Activated CD4-positive, alpha-beta T cell treated with anti-CD3 and anti-CD28 coated beads for 1 hour (primary cell): ENCODE data around the gene MLN.

Experiments
- DNase-seq: peaks from one replicate; pipeline ENCODE4 v3.0.0-alpha.2; 2020

MLN gene

DNA sequence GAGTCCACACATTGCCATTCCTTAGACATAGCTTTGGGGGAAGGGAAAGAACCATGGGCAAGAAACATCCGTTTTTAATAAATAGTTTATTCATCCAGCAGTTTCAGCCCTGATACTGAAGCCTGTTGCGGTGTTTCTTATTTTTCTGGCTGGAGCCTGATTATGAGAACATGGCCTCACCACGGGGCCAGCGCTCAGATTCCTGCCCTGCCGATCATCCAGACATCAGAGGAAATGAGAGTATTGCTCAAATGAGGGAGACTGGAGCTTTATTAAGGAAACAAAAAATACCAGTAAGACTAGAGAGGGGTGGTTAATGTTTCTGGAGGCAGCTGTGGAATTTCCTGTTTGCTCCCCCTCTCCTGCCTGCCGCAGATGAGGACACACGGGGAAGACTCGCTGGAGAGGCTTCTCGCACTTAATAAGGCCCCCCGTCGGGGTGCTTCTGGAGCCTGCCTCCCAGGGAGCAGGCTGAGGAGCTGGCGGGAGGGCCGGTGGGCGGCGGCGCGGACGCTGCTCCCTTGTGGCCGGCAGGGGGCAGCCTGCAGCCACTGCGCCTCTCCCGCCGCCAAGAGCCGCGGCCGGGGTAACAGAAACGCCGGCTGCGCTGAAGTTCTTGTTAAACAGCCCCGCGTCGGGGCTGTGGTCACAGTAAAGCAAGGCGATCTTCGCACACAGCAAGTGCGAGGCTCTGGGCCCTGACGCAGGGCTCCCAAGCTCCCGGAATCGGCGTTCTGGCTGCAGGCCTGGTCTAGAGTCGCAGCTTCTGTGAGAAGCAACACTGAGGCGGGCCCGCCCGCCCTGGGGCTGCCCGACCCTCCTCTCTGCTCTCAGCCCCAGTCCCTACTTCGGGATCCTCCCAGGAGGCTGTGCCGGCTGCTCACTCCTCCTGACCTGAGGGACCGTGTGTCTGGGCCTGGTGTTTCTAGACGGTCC is 32.4 kb downstream of the MLN start:
- peak; percentile 55 for DNase-seq

DNA sequence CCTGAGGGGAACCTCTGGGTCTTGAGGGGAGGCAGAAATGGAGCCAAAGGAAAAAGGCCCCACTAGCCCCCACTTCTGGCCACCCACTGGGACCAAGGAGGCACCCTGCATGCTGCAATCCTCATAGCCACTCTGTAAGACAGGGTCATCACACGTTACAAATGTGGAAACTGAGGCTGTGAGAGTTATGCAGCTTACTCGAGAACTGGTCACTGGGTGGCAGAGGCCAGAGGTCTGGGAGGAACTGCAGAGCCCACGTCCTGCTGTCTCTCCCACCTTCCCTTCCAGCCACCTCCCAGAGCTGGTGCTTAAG is 33.0 kb downstream of the MLN start:
- no peak for DNase-seq

DNA sequence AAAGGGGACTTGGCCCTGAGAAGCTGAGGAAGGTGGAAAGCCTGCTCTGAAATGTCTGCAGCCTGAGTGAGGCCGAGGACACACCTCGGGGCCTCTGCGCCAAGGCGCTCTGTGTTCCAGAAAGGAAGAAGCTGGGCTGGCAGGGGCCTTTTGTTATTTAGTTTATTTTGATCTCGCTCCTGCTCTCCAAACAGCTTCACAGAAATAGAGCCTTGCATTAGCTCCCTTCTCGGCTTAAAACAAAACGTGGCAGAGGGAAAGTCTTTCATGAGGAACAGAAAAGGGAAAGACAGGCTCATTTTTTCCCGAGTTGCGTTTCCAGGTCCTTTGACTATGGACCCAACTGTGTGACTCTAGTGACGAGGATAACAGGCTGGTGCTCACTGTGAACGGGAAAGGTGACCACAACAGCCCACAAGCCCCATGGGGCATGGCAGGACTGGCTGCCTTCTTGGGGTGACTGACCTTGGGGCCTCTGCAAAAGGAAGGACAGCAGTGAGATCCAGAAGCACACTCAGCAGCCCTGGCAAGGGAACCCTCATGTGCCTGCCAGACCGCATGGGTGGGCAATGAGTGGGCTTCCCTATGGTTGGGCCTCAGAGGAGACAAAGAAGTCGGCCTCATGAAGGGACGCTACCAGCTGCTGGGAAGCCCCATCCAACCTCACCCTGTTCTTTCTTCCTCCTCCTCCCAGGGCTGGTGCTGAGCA is 33.5 kb downstream of the MLN start:
- DNase-seq = no peak

DNA sequence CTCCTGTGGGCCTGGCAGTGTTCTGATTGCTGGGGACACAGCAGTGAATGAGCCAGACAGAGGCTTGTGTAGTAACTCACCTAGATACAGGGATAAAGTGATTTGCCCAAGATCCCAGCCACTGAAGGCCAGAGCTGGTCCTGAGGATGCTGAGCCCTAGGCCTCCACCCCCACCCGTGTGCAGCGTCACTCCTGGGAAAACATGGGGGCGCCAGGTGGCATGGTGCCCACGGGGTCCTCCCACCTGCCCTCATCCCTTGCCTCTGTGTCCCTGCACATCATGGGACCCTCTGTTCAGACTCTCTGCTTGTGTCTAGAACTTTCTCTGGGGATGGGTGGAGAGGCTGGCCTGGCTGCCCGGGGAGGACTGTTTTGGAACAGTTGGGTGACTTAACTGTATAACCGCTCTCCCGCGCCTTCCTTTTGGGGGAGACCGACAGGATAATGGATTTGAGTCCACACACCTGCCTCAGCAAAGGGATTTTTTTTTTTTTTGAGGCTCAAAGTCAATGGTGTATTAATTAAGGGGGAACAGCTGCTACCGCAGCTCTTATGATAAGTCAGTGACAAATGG is 34.5 kb downstream of the MLN start:
- no peak for DNase-seq

DNA sequence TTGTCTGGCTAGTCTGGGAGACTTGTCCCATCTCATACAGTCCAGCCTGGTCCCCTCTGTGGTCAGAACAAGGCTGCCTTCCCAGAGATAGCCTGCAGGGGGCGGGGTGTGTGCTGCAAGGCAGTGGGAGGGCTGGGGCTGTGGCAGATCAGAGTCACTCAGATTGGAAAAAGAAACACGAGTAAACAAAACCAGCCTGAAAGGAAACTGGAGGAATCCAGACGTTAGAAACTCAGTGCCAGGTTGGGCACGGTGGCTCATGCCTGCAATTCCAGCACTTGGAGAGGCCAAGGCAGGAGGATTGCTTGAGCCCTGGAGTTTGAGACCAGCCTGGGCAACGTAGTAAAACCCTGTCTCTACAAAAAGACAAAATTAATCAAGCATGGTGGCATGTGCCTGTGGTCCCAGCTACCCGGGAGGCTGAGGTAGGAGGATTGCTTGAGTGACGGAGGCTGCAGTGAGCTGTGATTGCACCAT is 35.1 kb downstream of the MLN start:
- peak; percentile 51 for DNase-seq

DNA sequence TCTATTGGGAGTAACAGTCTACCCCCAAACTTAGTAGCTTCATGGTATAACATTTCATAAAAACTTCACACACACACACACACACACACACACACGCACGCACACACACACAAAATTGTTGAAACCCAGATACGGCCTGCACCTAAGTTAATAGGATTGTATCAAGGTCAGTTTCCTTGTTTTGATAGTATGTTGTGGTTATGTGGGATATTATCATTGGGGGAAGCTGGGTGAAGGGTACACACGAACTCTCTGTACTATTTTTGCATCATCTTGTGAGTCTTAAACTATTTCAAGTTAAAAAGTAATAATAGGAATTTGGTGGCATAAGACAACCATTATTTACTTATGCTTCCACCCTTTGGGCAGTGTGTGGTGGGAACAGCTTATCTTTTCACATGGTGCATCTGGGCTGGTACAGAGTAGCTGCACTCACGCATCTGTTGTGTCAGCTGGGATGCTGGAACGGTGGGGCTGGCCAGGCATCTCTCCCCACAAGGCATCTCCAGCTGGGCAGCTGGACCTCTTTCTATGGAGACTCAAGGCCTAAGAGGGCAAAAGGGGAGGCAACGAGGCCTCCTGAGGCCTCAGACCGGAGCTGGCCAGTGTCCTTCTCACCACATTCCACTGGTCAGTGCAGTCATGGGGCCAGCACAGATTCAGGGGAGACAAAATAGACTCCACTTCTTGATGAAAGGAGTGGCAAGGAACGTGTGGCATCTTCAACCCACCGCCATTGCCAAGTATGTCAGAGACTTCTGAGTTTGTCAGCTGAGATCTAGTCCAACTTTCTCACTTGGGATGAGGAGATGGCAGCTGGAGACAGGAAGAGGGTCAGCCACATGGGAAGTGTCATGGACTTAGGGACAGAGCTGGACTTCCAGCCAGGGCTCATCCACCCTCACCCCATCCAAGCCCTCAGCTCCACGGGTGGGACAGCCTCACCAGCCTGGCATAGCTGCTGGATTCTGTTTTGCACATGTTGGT is 36.6 kb downstream of the MLN start:
- DNase-seq = no peak

DNA sequence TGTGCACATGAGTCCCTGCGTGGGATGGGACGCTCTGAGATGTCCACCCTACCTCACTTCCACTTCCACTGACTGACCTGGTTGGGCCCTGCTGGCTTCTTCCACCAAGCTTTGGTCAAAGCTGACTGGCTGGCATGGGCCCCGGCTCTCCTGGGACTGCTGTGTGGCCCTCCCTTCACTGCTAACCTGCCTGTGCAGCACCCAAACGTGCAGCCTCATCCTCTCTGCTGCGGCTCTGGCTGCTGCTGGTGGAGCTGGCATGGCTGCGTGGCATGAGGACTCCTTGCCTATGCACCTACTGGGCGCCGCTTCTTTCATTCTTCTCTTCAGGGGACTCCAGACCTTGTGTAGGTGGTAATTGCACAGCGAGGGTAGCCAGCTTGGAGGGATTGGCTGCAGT is 38.4 kb downstream of the MLN start:
- no peak for DNase-seq

DNA sequence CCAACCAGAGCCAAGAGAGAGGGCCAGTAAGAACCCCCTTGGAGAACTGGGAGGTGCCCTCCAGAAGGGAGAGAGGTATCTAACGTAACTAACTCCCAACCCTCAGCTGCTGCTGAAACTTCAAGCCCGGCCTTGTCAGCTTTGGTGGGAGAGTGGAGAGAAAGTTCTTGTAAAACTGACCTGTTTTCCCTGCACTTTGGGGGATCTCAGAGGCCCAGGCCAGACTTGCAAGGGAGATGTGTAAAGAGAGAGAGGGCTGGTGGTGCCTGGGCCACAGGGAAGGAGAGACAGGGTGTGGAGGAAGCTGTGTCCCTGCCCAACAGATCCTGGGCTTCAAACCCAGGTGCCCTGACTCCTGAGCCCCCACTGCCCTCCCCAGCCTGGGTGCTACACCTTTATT is 39.8 kb downstream of the MLN start:
- no peak for DNase-seq

DNA sequence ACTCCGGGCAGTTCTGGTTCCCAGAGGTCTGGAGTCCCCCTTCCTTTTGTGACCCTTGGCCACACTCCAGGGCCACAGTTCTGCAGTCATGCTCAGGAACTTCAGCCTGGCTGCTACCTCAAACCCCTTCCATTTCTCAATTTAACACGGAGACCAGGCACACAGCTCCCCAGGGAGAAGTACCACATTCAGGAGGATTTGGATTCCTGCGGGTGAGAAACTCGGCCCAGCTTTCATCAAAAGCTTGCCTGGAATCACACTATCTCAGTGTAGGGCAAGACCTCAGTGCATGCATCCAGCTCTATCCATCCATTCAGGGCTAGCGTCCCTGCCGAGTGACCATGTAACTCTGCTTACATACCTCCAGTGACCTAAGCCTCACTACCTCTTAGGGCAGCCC is 40.3 kb downstream of the MLN start:
- no peak for DNase-seq

DNA sequence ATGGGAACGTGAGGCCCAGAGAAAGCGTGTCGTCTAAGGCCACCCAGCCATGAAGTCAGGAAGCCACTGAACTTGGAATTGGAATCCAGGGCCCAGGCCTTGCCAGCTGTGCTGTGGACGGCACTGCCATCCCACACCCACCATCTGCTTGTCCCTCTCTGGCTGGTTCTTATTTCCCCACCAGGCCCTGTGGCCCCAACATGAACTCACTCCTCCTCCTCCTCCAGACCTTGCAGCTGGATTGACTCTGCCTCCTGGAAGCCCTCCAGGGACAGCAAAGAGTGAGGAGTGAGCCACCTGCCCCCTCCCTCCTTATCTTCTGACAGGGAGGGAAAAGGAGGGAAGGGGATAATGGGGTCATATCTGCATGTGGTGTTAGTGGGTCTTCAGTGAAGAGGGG is 41.1 kb downstream of the MLN start:
- no peak for DNase-seq

DNA sequence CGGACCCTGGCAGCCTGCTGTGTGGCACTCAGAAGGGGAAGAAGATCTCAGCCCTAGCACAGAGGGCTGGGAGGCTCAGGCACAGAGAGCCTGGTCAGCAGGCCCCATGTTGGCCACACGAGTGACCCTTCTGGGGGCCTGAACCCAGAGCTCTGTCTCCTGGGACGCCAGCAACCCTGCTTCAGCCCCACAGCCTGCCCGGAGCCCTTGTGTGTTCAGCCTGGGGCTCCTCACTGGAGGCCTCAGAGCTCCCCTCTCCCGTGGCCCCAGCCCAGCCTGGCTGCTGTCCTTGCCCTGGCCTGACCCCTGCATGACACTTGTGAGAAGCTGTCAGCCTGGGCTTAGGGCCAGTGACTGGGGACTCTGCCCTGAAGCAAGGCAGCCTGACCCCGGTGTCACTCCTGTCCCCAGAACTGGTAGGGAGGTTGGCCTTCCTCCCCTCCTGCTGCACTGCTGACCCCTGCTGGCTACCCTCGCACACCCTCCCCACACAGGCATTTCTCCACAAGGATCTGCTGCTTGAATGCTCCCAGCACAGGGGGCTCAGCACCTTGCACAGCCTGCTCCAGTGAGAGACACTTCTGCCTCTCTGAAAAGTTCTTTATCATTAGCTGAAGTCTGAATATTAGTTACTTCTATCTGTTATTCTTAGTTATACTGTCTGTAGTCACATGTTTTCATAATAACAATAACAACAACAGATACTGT is 41.7 kb downstream of the MLN start:
- DNase-seq = no peak

DNA sequence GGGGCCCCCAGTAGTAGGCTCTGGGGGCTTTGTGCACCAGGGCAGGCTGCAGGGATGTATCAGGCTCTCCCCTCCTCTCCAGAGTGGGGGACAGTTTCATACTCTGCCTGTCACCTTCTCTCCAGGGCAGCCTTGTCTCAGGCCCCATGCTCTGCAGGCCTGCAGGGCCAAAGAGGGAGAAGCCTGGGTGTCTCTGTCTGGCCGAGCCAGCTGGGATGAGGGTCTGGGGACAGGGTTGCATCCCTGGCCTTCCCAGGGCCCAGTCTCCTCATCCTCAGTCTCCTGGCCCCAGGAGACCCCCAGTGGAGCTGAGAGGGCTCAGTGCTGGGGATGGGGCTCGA is 42.3 kb downstream of the MLN start:
- DNase-seq = no peak

DNA sequence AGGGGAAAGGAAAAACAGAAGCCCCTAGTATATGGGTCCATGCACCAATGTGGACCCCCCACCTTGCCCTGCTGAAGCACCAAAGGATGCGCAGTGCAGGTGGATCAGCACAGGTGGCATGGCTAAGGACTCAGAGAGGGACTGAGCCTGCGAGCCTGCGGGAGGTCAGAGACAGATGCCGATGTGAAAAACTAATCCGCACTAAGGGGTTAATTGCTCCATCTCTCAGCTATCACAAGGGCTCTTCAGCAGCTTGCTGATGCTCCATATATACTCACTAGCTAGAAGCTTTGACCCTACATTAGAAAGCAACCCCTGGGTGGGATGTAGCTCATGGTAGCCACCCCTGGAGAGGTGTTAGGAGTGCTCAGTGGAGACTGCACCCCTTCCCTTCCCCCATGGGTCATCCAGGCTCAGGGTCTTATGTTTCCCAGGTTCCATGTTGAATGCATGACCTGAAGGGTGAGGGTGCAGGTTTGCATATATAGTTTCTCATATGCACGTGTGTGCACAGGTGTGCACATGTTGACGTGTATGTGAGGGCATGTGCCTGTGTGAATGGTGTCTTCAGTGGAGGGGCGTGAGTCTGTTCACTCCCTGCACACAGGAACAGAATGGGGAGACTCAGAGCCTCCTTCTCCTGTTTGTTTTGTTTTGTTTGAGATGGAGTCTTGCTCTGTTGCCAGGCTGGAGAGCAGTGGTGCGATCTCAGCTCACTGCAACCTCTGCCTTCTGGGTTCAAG is 43.7 kb downstream of the MLN start:
- DNase-seq = no peak

DNA sequence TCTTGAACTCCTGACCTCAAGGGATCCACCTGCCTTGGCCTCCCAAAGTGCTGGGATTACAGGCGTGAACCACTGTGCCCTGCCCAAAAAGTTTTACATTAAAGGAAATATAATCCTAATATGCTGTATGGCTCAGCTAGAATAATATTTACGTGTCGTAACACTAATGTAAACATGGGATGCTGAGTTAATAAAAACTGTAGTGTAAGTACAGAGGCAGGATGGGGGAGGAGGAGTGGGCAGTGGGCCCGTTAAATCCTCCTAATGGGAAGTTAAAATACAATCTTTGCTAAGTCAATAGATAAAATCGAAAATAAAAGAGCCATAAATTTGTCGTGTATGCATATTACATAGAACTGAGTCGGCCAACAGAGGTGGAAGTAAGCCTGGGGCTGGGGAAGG is 45.0 kb downstream of the MLN start:
- no peak for DNase-seq

DNA sequence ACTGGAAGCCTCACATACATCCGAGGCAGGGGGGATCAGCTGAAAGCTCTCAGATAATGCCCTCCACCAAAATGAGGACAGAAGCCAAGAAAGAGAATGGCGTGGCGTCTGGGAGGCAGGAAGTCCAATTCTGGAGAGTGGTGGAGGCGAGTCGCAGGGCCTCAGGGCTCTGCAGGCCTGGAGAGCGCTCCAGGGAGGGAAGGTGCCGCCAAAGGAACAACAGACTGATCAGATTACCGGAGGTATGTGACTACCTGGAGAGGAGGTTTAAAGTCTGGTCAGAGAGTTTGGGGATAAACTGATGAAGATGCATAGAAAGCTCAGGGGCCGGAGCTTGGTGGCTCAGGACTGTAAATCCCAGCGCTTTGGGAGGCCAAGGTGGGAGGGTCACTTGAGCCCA is 45.9 kb downstream of the MLN start:
- DNase-seq = no peak

DNA sequence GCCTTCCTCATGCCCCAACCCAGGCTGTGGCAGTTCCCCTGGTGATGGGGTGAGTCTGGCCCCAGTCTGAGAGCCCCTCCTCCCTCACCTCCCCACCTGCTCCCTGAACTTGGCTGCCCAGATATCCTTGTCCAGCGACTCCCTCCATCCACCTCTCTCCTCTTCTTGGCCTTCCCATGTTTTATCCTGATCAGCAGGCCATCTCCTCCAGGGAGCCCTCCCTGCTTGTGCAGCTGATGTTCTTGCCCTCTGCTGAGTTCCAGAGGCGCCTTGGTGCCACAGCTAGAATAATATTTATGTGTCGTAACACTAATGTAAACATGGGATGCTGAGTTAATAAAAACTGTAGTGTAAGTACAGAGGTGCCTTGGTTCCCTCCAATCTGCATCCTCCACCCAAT is 46.7 kb downstream of the MLN start:
- DNase-seq = no peak

DNA sequence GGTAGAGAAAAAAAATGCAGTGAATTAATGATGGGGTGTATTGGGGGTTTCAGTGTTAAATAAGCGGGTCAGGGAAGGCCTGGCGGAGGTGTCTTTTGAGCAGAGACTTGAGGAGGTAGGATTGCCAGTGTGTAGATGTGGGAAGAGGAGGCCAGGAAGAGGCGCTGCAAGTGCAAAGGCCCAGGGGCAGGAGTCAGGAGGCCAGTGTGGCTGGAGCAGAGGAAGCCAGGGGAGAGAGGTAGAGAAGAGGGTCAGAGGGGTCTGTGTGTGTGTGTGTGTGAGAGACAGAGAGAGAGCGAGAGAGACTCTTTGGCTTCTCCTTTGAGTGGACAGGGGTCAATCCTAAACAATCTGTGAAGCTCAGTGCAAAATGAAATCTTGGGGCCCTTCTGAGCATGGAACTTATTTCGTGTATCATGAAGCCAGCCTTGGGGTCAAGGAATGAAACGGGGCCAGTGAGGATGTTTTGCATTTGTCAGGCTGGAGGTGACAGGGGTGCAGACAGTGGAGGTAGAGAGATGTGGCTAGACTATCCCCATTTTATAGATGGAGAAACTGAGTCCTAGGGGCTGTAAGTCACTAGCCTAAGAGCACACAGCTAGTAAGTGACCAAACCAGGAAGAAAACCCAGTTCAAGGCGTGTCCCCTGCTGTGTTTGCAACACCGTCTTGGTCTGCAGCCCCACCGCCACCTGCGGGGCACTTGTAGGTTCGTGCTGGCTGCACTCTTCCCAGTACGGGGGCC is 47.4 kb downstream of the MLN start:
- DNase-seq = no peak

DNA sequence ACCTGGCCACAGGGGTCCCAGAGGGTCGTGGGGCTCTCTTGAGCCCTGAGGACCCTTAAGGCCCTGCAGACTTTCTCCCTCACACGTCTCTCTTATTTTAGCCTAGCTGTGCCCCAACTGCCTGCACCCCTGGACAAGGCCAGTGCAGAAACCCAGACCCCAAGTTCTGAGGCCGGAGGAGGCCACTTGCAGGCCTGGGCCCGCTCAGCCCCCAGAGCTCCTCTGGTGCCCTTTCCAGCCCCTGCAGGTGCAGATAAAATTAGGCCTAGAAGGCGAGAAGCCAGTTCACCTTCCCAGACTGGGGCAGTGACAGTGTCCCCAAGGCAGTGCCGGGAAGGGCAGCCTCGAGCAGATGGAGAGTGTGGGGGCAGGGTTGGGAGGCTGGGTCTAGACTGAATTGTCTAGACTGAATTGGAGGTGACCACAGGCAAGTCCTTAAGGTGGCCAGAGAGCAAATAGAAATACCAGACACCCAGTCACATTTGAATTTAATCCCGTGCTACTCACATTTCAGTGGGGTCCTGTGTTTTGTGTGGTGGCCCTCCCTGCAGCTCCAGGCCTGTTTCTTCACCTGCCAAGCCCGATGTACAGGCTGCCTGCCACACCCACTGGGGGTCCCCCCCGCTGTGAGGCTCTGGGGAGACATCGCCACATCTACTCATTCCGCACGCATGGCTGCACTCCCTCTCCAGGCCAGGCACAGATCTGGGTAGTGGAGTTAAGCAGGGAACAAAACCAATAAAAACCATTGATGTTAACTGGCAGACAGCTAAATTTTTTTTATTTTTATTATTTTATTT is 48.5 kb downstream of the MLN start:
- no peak for DNase-seq

DNA sequence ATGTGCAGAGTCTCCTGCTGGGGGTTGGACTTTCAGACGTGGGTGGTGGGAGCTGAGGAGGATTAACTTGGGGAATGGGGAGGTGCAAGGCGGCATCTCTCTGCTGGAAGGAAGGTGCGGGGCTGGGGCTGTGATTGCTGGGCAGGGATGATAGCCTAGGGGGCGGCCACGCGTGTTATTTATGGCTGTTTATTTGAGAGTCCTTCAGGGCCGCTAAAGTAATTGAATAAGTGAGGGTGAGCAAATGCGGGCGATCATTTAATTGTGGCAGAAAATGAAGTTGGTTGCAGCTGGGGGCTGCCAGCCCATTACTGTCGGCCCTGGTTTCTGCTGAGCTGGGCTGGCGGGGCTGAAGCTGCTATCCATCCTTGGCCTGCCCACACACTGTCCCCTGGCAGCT is 49.6 kb downstream of the MLN start:
- DNase-seq = no peak

DNA sequence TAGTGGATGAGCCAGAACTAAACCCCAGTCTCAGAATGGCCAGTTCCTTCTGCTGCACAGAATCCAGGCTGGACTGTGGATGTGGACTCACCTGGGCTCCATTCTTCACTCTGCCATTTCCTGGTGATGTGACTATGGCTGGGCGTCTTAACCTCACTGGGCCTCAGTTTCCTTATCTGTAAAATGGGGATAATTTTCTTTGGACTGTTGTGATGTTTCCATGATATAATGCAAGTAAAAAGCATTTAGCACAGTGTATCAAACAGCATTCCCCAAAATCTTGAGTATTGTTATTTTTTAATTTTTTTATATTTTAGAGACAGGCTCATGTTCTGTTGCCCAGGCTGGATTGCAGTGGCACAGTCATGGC is 51.2 kb downstream of the MLN start:
- no peak for DNase-seq
